IMR-90 (cell line): ENCODE data around the gene OR10H1. TPM values are rescaled to one million over a fixed set of nuclear protein-coding genes. Genes with fewer than 3 reads are reported as not detected.

Source experiments
- ATAC-seq: fragments of 200-7000 bp; cut with Tn5 transposase; 2 replicates; pipeline ENCODE4 v1.9.1; 2020; ENCODE audit warnings: low read depth, mild to moderate bottlenecking, moderate library complexity
- BruUV-seq: library from RNA; stranded (reverse); fragments of 400-500 nt; replicated peaks from 2 replicates; lab custom pipeline; 2021; lab: Mats Ljungman, UMichigan
- CTCF ChIA-PET: fragments of 300-600 bp; formaldehyde crosslinking; extraction: SDS; loops from one replicate; lab custom pipeline; 2021; ENCODE audit warnings: antibody characterized with exemption; lab: Yijun Ruan, JAX
- POLR2A ChIA-PET: fragments of 300-600 bp; sonication (Branson Sonifier 250); formaldehyde crosslinking; loops from one replicate; lab custom pipeline; 2022; ENCODE audit warnings: antibody characterized with exemption; ENCODE audit not compliant: unreplicated experiment; lab: Charles Lee
- DNase-seq: peaks from one replicate; pipeline ENCODE4 v3.0.0; 2013
- H2AFZ ChIP-seq: replicated peaks from 2 replicates; pipeline ENCODE3; 2013; ENCODE audit warnings: low read length, mild to moderate bottlenecking; ENCODE audit not compliant: poor library complexity
- H2AK5ac ChIP-seq: 2 replicates; pipeline ENCODE4 v1.6.1; 2013; ENCODE audit warnings: low read depth, low read length, inconsistent platforms
- H2AK9ac ChIP-seq: replicated peaks from 2 replicates; pipeline ENCODE3; 2013; ENCODE audit warnings: mild to moderate bottlenecking, low read depth, low read length, moderate library complexity; ENCODE audit not compliant: poor library complexity
- H2BK120ac ChIP-seq: 2 replicates; pipeline ENCODE4 v1.6.1; 2013; ENCODE audit warnings: low read depth, low read length, inconsistent platforms
- H2BK15ac ChIP-seq: 3 replicates; pipeline ENCODE4 v1.6.1; 2013; ENCODE audit warnings: low read depth, low read length, inconsistent platforms
- H2BK20ac ChIP-seq: 2 replicates; pipeline ENCODE4 v1.6.1; 2013; ENCODE audit warnings: low read depth, mild to moderate bottlenecking, inconsistent platforms, low read length, moderate library complexity
- H2BK5ac ChIP-seq: 2 replicates; pipeline ENCODE4 v1.6.1; 2013; ENCODE audit warnings: mild to moderate bottlenecking, low read depth, low read length, inconsistent platforms; ENCODE audit not compliant: poor library complexity, severe bottlenecking
- H3K14ac ChIP-seq: replicated peaks from 2 replicates; pipeline ENCODE4 v1.6.1; 2013; ENCODE audit warnings: low read depth, low read length, inconsistent platforms
- H3K18ac ChIP-seq: 2 replicates; pipeline ENCODE4 v1.6.1; 2013; ENCODE audit warnings: low read depth, low read length, control low read depth
- H3K23ac ChIP-seq: 2 replicates; pipeline ENCODE4 v1.6.1; 2013; ENCODE audit warnings: low read depth, low read length, inconsistent platforms
- H3K27ac ChIP-seq: 2 replicates; pipeline ENCODE4 v1.5.1; 2013; ENCODE audit warnings: mild to moderate bottlenecking, control low read depth, low read length; ENCODE audit not compliant: insufficient read depth
- H3K27me3 ChIP-seq: 2 replicates; pipeline ENCODE4 v1.6.1; 2013; ENCODE audit warnings: low read length; ENCODE audit not compliant: control insufficient read depth, insufficient read depth
- H3K36me3 ChIP-seq: 2 replicates; pipeline ENCODE4 v1.6.1; 2013; ENCODE audit warnings: low read length, mixed read lengths; ENCODE audit not compliant: control insufficient read depth, insufficient read depth
- H3K4ac ChIP-seq: 2 replicates; pipeline ENCODE4 v1.6.1; 2013; ENCODE audit warnings: low read depth, low read length, inconsistent platforms
- H3K4me1 ChIP-seq: 2 replicates; pipeline ENCODE4 v1.6.1; 2013; ENCODE audit warnings: low read length, mixed read lengths; ENCODE audit not compliant: control insufficient read depth, insufficient read depth
- H3K4me2 ChIP-seq: 2 replicates; pipeline ENCODE4 v1.6.1; 2013; ENCODE audit warnings: low read depth, mild to moderate bottlenecking, control low read depth, low read length, moderate library complexity
- H3K4me3 ChIP-seq: 2 replicates; pipeline ENCODE4 v1.5.1; 2013; ENCODE audit warnings: low read depth, mild to moderate bottlenecking, control low read depth, low read length, moderate library complexity; ENCODE audit not compliant: insufficient read depth
- H3K56ac ChIP-seq: 2 replicates; pipeline ENCODE4 v1.6.1; 2013; ENCODE audit warnings: low read length, inconsistent platforms; ENCODE audit not compliant: insufficient read depth; ENCODE audit errors: extremely low read depth
- H3K79me1 ChIP-seq, 2 experiments: 2 replicates each; pipeline ENCODE4 v1.6.1; 2013; ENCODE audit warnings: low read length in 2 of 2, inconsistent platforms in 1 of 2, low read depth in 1 of 2
- H3K9ac ChIP-seq: 2 replicates; pipeline ENCODE4 v1.6.1; 2013; ENCODE audit warnings: low read depth, low read length, control low read depth
- H3K9me1 ChIP-seq: 2 replicates; pipeline ENCODE4 v1.6.1; 2013; ENCODE audit warnings: low read length, inconsistent platforms; ENCODE audit not compliant: insufficient read depth
- H3K9me3 ChIP-seq: 2 replicates; pipeline ENCODE4 v1.6.1; 2013; ENCODE audit warnings: low read length; ENCODE audit not compliant: control insufficient read depth, insufficient read depth
- H4K20me1 ChIP-seq: 2 replicates; pipeline ENCODE4 v1.6.1; 2013; ENCODE audit warnings: low read length, inconsistent platforms; ENCODE audit not compliant: insufficient read depth
- H4K5ac ChIP-seq: 2 replicates; pipeline ENCODE4 v1.6.1; 2013; ENCODE audit warnings: mild to moderate bottlenecking, low read depth, low read length, control low read depth
- H4K8ac ChIP-seq, 2 experiments: 2 replicates each; pipeline ENCODE4 v1.6.1; 2013; ENCODE audit warnings: low read depth in 2 of 2, low read length in 2 of 2, control low read depth in 1 of 2, inconsistent platforms in 1 of 2
- H4K91ac ChIP-seq: 2 replicates; pipeline ENCODE4 v1.6.1; 2013; ENCODE audit warnings: low read depth, low read length, inconsistent platforms; ENCODE audit not compliant: insufficient read depth
- BHLHE40 ChIP-seq: fragments of 150-350 bp; IDR thresholded peaks from 2 replicates; pipeline ENCODE4 v1.6.1; 2016; ENCODE audit warnings: mild to moderate bottlenecking, low read depth, low read length
- CEBPB ChIP-seq: IDR thresholded peaks from 2 replicates; pipeline ENCODE4 v1.6.1; 2012; ENCODE audit warnings: low read depth, low read length, improper control_type of control experiment
- ELK1 ChIP-seq: fragments of 150-350 bp; IDR thresholded peaks from 2 replicates; pipeline ENCODE4 v1.6.1; 2016; ENCODE audit warnings: low read depth, mild to moderate bottlenecking, low read length, moderate library complexity, borderline replicate concordance
- MAZ ChIP-seq: IDR thresholded peaks from 2 replicates; pipeline ENCODE4 v1.6.1; 2012; ENCODE audit warnings: low read depth, mild to moderate bottlenecking, low read length, improper control_type of control experiment, moderate library complexity, borderline replicate concordance
- NFE2L2 ChIP-seq: fragments of 150-350 bp; IDR thresholded peaks from 2 replicates; pipeline ENCODE4 v1.6.1; 2016; ENCODE audit warnings: low read depth, mild to moderate bottlenecking, low read length
- POLR2A ChIP-seq: IDR thresholded peaks from 2 replicates; pipeline ENCODE4 v1.6.1; 2012; ENCODE audit warnings: mild to moderate bottlenecking, low read depth, low read length
- SMC3 ChIP-seq: fragments of 150-350 bp; IDR thresholded peaks from 2 replicates; pipeline ENCODE4 v1.6.1; 2016; ENCODE audit warnings: low read depth, mild to moderate bottlenecking, antibody characterized with exemption, low read length, moderate library complexity
- WGBS, 2 experiments: methylation state at CpG; one replicate each; pipeline versions ENCODE4 v1.1.5 to v1.1.7; 2013; ENCODE audit warnings: missing lambda C conversion rate in 2 of 2; ENCODE audit not compliant: insufficient read length in 1 of 2; ENCODE audit errors: extremely low coverage in 2 of 2; 5-methylcytosine and 5-hydroxymethylcytosine counted together
- dilution Hi-C: fragments of 300-500 bp; cut with HindIII; formaldehyde crosslinking; loops from one replicate; pipeline ENCODE4 v1.14.3; 2018; ENCODE audit warnings: low sequenced_read_pairs; ENCODE audit not compliant: unreplicated experiment
- in situ Hi-C: fragments of 300-500 bp; cut with MboI; formaldehyde crosslinking; loops from 3 replicates; pipeline ENCODE4 v1.14.3; 2019; ENCODE audit warnings: low sequenced_read_pairs, inconsistent platforms, mixed read lengths
- intact Hi-C: fragments of 100-400 bp; cut with micrococcal nuclease; formaldehyde crosslinking; loops from 2 replicates; pipeline ENCODE4 v1.10.0; 2022
- polyA plus RNA-seq, 3 experiments: library from polyadenylated mRNA; depleted of rRNA; stranded (reverse); fragments of >200 nt; gene quantifications; 2 replicates each; pipeline ENCODE4 v1.2.3, GENCODE V29; 2012; ENCODE audit warnings: low replicate concordance in 1 of 3
- total RNA-seq: library from RNA; depleted of rRNA; stranded (reverse); fragments of >200 nt; gene quantifications from 2 replicates; pipeline ENCODE4 v1.2.3, GENCODE V29; 2012
- TF ChIP-seq, protein P1 (sequence below): conservative IDR thresholded peaks from 2 replicates; pipeline ENCODE4 v1.5.1; 2012; ENCODE audit warnings: mild to moderate bottlenecking, low read depth, low read length, improper control_type of control experiment

OR10H1 gene
- total and polyA plus RNA-seq, 2 of the 4 experiments (the other 2 are of a cell fraction): not detected

DNA sequence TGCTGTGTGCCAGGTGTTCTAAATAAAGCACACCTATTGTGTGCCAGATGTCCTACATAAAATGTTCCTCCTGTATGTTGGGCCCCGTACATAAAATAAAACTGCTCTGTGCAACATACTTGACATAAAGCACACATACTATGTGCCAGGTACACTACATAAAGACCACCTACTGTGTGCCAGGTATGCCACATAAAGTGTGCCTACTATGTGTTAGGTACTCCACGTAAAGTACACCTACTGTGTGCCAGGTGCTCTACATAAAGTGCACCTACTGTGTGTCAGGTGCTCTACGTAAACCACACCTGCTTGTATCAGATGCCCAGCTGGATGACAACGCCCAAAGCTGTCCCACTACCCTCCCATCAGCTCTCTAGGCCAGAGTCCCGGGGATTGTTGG is 33.8 kb downstream of the OR10H1 start:
- 83% methylated on average over 1 of the region's 5 CpGs; no CpG with 5 or more reads in 1 of the 2 experiments for WGBS, 2 experiments
- H3K9me1 ChIP-seq: no peaks in the 10 kb centered on the region
- intact Hi-C loops (no loop called here), dilution Hi-C loops (no loop called here), in situ Hi-C loops (no loop called here)
- ATAC-seq (no peak), DNase-seq (no peak)
- H3K14ac ChIP-seq: no peak overlapping the region
- no peak overlapping the region for H3K56ac ChIP-seq
- no peak overlapping the region for H2AFZ ChIP-seq
- TF ChIP-seq, protein P1, sequence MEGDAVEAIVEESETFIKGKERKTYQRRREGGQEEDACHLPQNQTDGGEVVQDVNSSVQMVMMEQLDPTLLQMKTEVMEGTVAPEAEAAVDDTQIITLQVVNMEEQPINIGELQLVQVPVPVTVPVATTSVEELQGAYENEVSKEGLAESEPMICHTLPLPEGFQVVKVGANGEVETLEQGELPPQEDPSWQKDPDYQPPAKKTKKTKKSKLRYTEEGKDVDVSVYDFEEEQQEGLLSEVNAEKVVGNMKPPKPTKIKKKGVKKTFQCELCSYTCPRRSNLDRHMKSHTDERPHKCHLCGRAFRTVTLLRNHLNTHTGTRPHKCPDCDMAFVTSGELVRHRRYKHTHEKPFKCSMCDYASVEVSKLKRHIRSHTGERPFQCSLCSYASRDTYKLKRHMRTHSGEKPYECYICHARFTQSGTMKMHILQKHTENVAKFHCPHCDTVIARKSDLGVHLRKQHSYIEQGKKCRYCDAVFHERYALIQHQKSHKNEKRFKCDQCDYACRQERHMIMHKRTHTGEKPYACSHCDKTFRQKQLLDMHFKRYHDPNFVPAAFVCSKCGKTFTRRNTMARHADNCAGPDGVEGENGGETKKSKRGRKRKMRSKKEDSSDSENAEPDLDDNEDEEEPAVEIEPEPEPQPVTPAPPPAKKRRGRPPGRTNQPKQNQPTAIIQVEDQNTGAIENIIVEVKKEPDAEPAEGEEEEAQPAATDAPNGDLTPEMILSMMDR: no peak
- no peak for TF ChIP-seq SMC3
- no peak for TF ChIP-seq POLR2A
- TF ChIP-seq ELK1: no peak
- TF ChIP-seq BHLHE40: no peak
- no peak for TF ChIP-seq CEBPB
- TF ChIP-seq NFE2L2: no peak
- TF ChIP-seq MAZ: no peak
- no peaks in the 10 kb centered on the region for H3K79me1 ChIP-seq
- H3K4ac ChIP-seq: no peak overlapping the region
- no peak overlapping the region for H2AK5ac ChIP-seq
- POLR2A ChIA-PET: no interaction called here
- H3K36me3 ChIP-seq: no peaks in the 10 kb centered on the region
- H2BK120ac ChIP-seq: no peak overlapping the region
- no peak overlapping the region for H3K27ac ChIP-seq
- no TSS peak for BruUV-seq
- H3K4me2 ChIP-seq: no peak overlapping the region
- H2AK9ac ChIP-seq: peak overlapping the region; percentile 13
- H4K8ac ChIP-seq: no peak overlapping the region
- no peak overlapping the region for H2BK15ac ChIP-seq
- no peak overlapping the region for H4K91ac ChIP-seq
- H2BK5ac ChIP-seq: no peak overlapping the region
- H3K27me3 ChIP-seq: no peaks in the 10 kb centered on the region
- H4K20me1 ChIP-seq: no peaks in the 10 kb centered on the region
- no peak overlapping the region for H3K23ac ChIP-seq
- CTCF ChIA-PET: no interaction called here
- peaks cover 25% of the 10 kb centered on the region for H3K9me3 ChIP-seq
- H3K4me1 ChIP-seq: no peaks in the 10 kb centered on the region
- H3K18ac ChIP-seq: no peak overlapping the region
- H2BK20ac ChIP-seq: no peak overlapping the region
- no peak overlapping the region for H4K5ac ChIP-seq
- H3K9ac ChIP-seq: no peak overlapping the region
- no peak overlapping the region for H3K4me3 ChIP-seq
